A549 (cell line): ENCODE measurements around the gene GNAT3. TPM values are rescaled to one million over a fixed set of nuclear protein-coding genes. Genes with fewer than 3 reads are reported as not detected.

Source experiments
- ATAC-seq, 2 experiments: fragments of 200-7000 bp in 1 of 2; fragments of >200 bp in 1 of 2; cut with Nextera tagmentation in 1 of 2; cut with Tn5 transposase in 1 of 2; 3 replicates each; pipeline versions ENCODE4 v1.8.0 to v1.9.1; 2018 to 2020; ENCODE audit warnings: mild to moderate bottlenecking in 1 of 2, moderate library complexity in 1 of 2
- CTCF ChIA-PET: fragments of 300-600 bp; sonication (Branson Sonifier 250); formaldehyde crosslinking; extraction: SDS; loops from one replicate; lab custom pipeline; 2021; ENCODE audit warnings: antibody characterized with exemption, inconsistent platforms; lab: Yijun Ruan, JAX
- POLR2A ChIA-PET: fragments of 350-600 bp; formaldehyde crosslinking; extraction: SDS; loops from one replicate; lab custom pipeline; 2021; ENCODE audit warnings: antibody characterized with exemption, inconsistent platforms; lab: Yijun Ruan, JAX
- DNase-seq, 2 experiments: peaks; one replicate each; pipeline versions ENCODE4 v3.0.0 to v3.0.0-alpha.2; 2011 to 2016; ENCODE audit warnings: low read depth in 1 of 2, low spot score in 1 of 2
- FAIRE-seq: peaks from 2 replicates; lab custom pipeline; 2011; peaks lifted over from hg19 to GRCh38; lab: Jason Lieb, UNC
- H3K27ac ChIP-seq, 2 experiments: fragments of >200 bp; sonication (Bioruptor Twin); formaldehyde crosslinking; 3 replicates each; pipeline ENCODE4 v1.5.1; 2016 to 2017
- H3K4me1 ChIP-seq: fragments of >200 bp; sonication (Bioruptor Twin); formaldehyde crosslinking; 3 replicates; pipeline ENCODE4 v1.6.1; 2016
- H3K4me2 ChIP-seq: fragments of >200 bp; sonication (Bioruptor Twin); formaldehyde crosslinking; 3 replicates; pipeline ENCODE4 v1.6.1; 2016
- H3K4me3 ChIP-seq: fragments of >200 bp; sonication (Bioruptor Twin); formaldehyde crosslinking; 3 replicates; pipeline ENCODE4 v1.5.1; 2016
- H3K9me3 ChIP-seq: fragments of >200 bp; sonication (Bioruptor Twin); formaldehyde crosslinking; 3 replicates; pipeline ENCODE4 v1.6.1; 2016
- CBX8 ChIP-seq: fragments of 200-600 bp; sonication (generic); IDR thresholded peaks from 2 replicates; pipeline ENCODE4 v1.6.1; 2016
- E2F6 ChIP-seq: IDR thresholded peaks from 2 replicates; pipeline ENCODE4 v1.6.1; 2012; ENCODE audit warnings: low read depth, borderline replicate concordance
- EHMT2 ChIP-seq: fragments of 200-600 bp; sonication (generic); IDR thresholded peaks from 2 replicates; pipeline ENCODE4 v1.6.1; 2016; ENCODE audit warnings: antibody characterized with exemption, low read depth, mild to moderate bottlenecking, moderate library complexity
- FOSB ChIP-seq: fragments of 250-450 bp; sonication (Bioruptor Pico); IDR thresholded peaks from 2 replicates; pipeline ENCODE4 v1.5.0; 2020; ENCODE audit warnings: mild to moderate bottlenecking, moderate library complexity
- FOSL2 ChIP-seq, 2 experiments: fragments of 450-650 bp in 1 of 2; fragments of >200 bp in 1 of 2; sonication (Bioruptor Twin) in 1 of 2; formaldehyde crosslinking; IDR thresholded peaks; 2 replicates each; pipeline versions ENCODE4 v1.5.0 to v1.6.1; 2016 to 2020; ENCODE audit warnings: mild to moderate bottlenecking in 1 of 2, moderate library complexity in 1 of 2
- HMGXB4 ChIP-seq: fragments of 250-450 bp; sonication (Bioruptor Pico); IDR thresholded peaks from 2 replicates; pipeline ENCODE4 v1.5.0; 2021; ENCODE audit warnings: mild to moderate bottlenecking, moderate library complexity, borderline replicate concordance
- HOXB13 ChIP-seq: fragments of 250-450 bp; sonication (Bioruptor Pico); IDR thresholded peaks from 2 replicates; pipeline ENCODE4 v1.5.0; 2020; ENCODE audit warnings: low read depth, mild to moderate bottlenecking, moderate library complexity
- JUN ChIP-seq, 2 experiments: fragments of >200 bp; sonication (Bioruptor Twin); formaldehyde crosslinking; IDR thresholded peaks; 2 replicates in 1 of 2; 3 replicates in 1 of 2; pipeline ENCODE4 v1.6.1; 2016 to 2017
- KDM1A ChIP-seq: fragments of 200-600 bp; sonication (generic); IDR thresholded peaks from 2 replicates; pipeline ENCODE4 v1.6.1; 2016; ENCODE audit warnings: low read depth, mild to moderate bottlenecking
- NFE2L2 ChIP-seq: fragments of 150-350 bp; conservative IDR thresholded peaks from 2 replicates; pipeline ENCODE4 v1.6.1; 2014; ENCODE audit warnings: low read length
- PBX3 ChIP-seq: IDR thresholded peaks from 2 replicates; pipeline ENCODE4 v1.6.1; 2012
- PHF8 ChIP-seq: fragments of 200-600 bp; sonication (generic); IDR thresholded peaks from 2 replicates; pipeline ENCODE4 v1.6.1; 2016; ENCODE audit warnings: low read depth, mild to moderate bottlenecking, antibody characterized with exemption, moderate library complexity, borderline replicate concordance
- RAD21 ChIP-seq, 2 experiments: fragments of >200 bp in 1 of 2; sonication (Bioruptor Twin) in 1 of 2; formaldehyde crosslinking in 1 of 2; IDR thresholded peaks in 1 of 2; conservative IDR thresholded peaks in 1 of 2; 2 replicates in 1 of 2; 3 replicates in 1 of 2; pipeline ENCODE4 v1.6.1; 2012 to 2018; ENCODE audit warnings: inconsistent platforms in 1 of 2
- RARB ChIP-seq: fragments of 250-450 bp; sonication (Bioruptor Pico); IDR thresholded peaks from 2 replicates; pipeline ENCODE4 v1.8.0; 2021; ENCODE audit warnings: mild to moderate bottlenecking, moderate library complexity
- RCOR1 ChIP-seq: fragments of 150-350 bp; IDR thresholded peaks from 2 replicates; pipeline ENCODE4 v1.6.1; 2014; ENCODE audit warnings: antibody characterized with exemption, low read length, low read depth
- RNF2 ChIP-seq: fragments of 200-600 bp; sonication (generic); IDR thresholded peaks from 2 replicates; pipeline ENCODE4 v1.6.1; 2016; ENCODE audit warnings: low read depth, mild to moderate bottlenecking, antibody characterized with exemption, moderate library complexity, borderline replicate concordance
- SMC3 ChIP-seq: fragments of >200 bp; sonication (Bioruptor Twin); formaldehyde crosslinking; IDR thresholded peaks from 3 replicates; pipeline ENCODE4 v1.6.1; 2018; ENCODE audit warnings: inconsistent platforms
- SREBF2 ChIP-seq: fragments of 450-650 bp; IDR thresholded peaks from 2 replicates; pipeline ENCODE4 v1.6.1; 2014; ENCODE audit warnings: mild to moderate bottlenecking, moderate library complexity
- TP53 ChIP-seq: fragments of 250-450 bp; sonication (Bioruptor Pico); IDR thresholded peaks from 2 replicates; pipeline ENCODE4 v1.5.0; 2021; ENCODE audit warnings: mild to moderate bottlenecking, moderate library complexity
- ZC3H11A ChIP-seq: fragments of 450-650 bp; IDR thresholded peaks from 2 replicates; pipeline ENCODE4 v1.6.1; 2014; ENCODE audit warnings: antibody characterized with exemption, mild to moderate bottlenecking
- ZFP36 ChIP-seq: fragments of 450-650 bp; IDR thresholded peaks from 2 replicates; pipeline ENCODE4 v1.6.1; 2014; ENCODE audit warnings: borderline replicate concordance; ENCODE audit not compliant: partially characterized antibody
- ZSCAN20 ChIP-seq: fragments of 250-450 bp; sonication (Bioruptor Pico); IDR thresholded peaks from 2 replicates; pipeline ENCODE4 v1.8.0; 2022; ENCODE audit warnings: mild to moderate bottlenecking, moderate library complexity
- WGBS: methylation state at CpG from one replicate; pipeline ENCODE4 v1.1.6; 2017; ENCODE audit errors: missing lambda C conversion rate; 5-methylcytosine and 5-hydroxymethylcytosine counted together
- polyA plus RNA-seq, 4 experiments: library from polyadenylated mRNA; depleted of rRNA in 3 of 4; stranded (reverse); fragments of >200 nt; fragmentation: RNase III in 1 of 4; extraction: RNeasy Plus Mini Kit Qiagen cat#74134 plus additional on column Dnase treatment in 1 of 4; gene quantifications; 2 replicates in 3 of 4; 3 replicates in 1 of 4; pipeline ENCODE4 v1.2.3, GENCODE V29; 2011 to 2017
- TF ChIP-seq, protein P1 (sequence below): fragments of >200 bp; sonication (Bioruptor Twin); formaldehyde crosslinking; IDR thresholded peaks from 3 replicates; pipeline ENCODE4 v1.5.1; 2016
- TF ChIP-seq, protein P2 (sequence below): fragments of 150-350 bp; IDR thresholded peaks from 2 replicates; pipeline ENCODE4 v1.6.1; 2014; ENCODE audit warnings: low read depth, mild to moderate bottlenecking, low read length

The GNAT3 gene
- polyA plus RNA-seq, 2 of the 4 experiments (the other 2 are of a cell fraction): not detected

GRCh38 chr7:80521809-80522208 lies 9.9 kb upstream of the GNAT3 start (continued):
- TF ChIP-seq PBX3 (no peak), NFE2L2 (no peak), CBX8 (no peak), RNF2 (no peak), KDM1A (no peak)

GRCh38 chr7:80520199-80520598 lies 8.3 kb upstream of the GNAT3 start:
- ChIA-PET POLR2A (no interaction called here), CTCF (no interaction called here)

GRCh38 chr7:80517282-80517747 lies 5.5 kb upstream of the GNAT3 start:
- H3K27ac ChIP-seq: 0 out of 6 replicates have a peak overlapping the region, but pooled peaks of 1 of the 2 experiments have one; percentile 1
- H3K4me3 ChIP-seq: no peak overlapping the region
- FAIRE-seq (peak; percentile 28), DNase-seq (no peak), ATAC-seq (no peak)
- ChIA-PET POLR2A (no interaction called here), CTCF (no interaction called here)
- no peak overlapping the region for H3K4me2 ChIP-seq
- WGBS: 85% methylated on average over 4 of the region's 4 CpGs
- H3K4me1 ChIP-seq: peaks cover 3% of the 10 kb centered on the region; the same call in 1 of the 3 replicates
- no peak for TF ChIP-seq SREBF2
- no peak for TF ChIP-seq FOSB (CRISPR knock-in tag)
- TF ChIP-seq PBX3: no peak
- TF ChIP-seq SMC3: no peak
- no peak for TF ChIP-seq RNF2
- no peak for TF ChIP-seq JUN (IDR thresholded peaks at IDR 0.05)
- TF ChIP-seq PHF8: no peak
- TF ChIP-seq ZFP36: no peak
- TF ChIP-seq TP53 (CRISPR knock-in tag): no peak
- no peak for TF ChIP-seq ZSCAN20 (CRISPR knock-in tag)
- TF ChIP-seq RAD21 (conservative IDR thresholded peaks at IDR 0.05 in 1 of 2, IDR thresholded peaks at IDR 0.05 in 1 of 2): no peak
- TF ChIP-seq, protein P1, sequence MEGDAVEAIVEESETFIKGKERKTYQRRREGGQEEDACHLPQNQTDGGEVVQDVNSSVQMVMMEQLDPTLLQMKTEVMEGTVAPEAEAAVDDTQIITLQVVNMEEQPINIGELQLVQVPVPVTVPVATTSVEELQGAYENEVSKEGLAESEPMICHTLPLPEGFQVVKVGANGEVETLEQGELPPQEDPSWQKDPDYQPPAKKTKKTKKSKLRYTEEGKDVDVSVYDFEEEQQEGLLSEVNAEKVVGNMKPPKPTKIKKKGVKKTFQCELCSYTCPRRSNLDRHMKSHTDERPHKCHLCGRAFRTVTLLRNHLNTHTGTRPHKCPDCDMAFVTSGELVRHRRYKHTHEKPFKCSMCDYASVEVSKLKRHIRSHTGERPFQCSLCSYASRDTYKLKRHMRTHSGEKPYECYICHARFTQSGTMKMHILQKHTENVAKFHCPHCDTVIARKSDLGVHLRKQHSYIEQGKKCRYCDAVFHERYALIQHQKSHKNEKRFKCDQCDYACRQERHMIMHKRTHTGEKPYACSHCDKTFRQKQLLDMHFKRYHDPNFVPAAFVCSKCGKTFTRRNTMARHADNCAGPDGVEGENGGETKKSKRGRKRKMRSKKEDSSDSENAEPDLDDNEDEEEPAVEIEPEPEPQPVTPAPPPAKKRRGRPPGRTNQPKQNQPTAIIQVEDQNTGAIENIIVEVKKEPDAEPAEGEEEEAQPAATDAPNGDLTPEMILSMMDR: no peak
- no peak for TF ChIP-seq RCOR1
- no peak for TF ChIP-seq ZC3H11A
- no peak for TF ChIP-seq FOSL2 (IDR thresholded peaks at IDR 0.05)
- TF ChIP-seq FOSL2 (CRISPR knock-in tag; IDR thresholded peaks at IDR 0.05): no peak
- no peak for TF ChIP-seq RARB (CRISPR knock-in tag)
- TF ChIP-seq HOXB13: no peak
- no peak for TF ChIP-seq HMGXB4 (CRISPR knock-in tag)
- TF ChIP-seq, protein P2, sequence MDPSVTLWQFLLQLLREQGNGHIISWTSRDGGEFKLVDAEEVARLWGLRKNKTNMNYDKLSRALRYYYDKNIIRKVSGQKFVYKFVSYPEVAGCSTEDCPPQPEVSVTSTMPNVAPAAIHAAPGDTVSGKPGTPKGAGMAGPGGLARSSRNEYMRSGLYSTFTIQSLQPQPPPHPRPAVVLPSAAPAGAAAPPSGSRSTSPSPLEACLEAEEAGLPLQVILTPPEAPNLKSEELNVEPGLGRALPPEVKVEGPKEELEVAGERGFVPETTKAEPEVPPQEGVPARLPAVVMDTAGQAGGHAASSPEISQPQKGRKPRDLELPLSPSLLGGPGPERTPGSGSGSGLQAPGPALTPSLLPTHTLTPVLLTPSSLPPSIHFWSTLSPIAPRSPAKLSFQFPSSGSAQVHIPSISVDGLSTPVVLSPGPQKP: no peak
- no peak for TF ChIP-seq E2F6
- H3K9me3 ChIP-seq: no peaks in the 10 kb centered on the region

More at GRCh38 chr7:80520199-80520598, 8.3 kb upstream of the GNAT3 start:
- H3K4me1 ChIP-seq: peaks cover 3% of the 10 kb centered on the region; the same call in 1 of the 3 replicates
- no peak overlapping the region for H3K4me2 ChIP-seq
- no peak overlapping the region for H3K4me3 ChIP-seq
- TF ChIP-seq EHMT2: no peak
- TF ChIP-seq, all 56 proteins: peak for 0
- H3K27ac ChIP-seq: no peak overlapping the region
- 89% methylated on average over 2 of the region's 2 CpGs for WGBS
- no peaks in the 10 kb centered on the region for H3K9me3 ChIP-seq
- ATAC-seq: no peak
- no peak for DNase-seq
- no peak for FAIRE-seq
